MM.1S (cell line): ENCODE results near the gene BORCS8.

ENCODE experiments used
- DNase-seq: peaks from one replicate; pipeline ENCODE4 v3.0.0-alpha.2; 2015
- H2AFZ ChIP-seq: fragments of 300-600 bp; sonication (generic); 2 replicates; pipeline ENCODE4 v1.6.0; 2016; ENCODE audit warnings: antibody characterized with exemption, low read length
- H3F3A ChIP-seq: fragments of 300-600 bp; sonication (generic); 2 replicates; pipeline ENCODE4 v1.6.1; 2016; ENCODE audit warnings: mild to moderate bottlenecking, antibody characterized with exemption, low read length, moderate library complexity, mixed read lengths; ENCODE audit not compliant: insufficient read depth
- H3K27ac ChIP-seq: fragments of 300-600 bp; sonication (generic); 2 replicates; pipeline ENCODE4 v1.5.1; 2016; ENCODE audit warnings: mild to moderate bottlenecking, low read length
- H3K27me3 ChIP-seq: fragments of 300-600 bp; sonication (generic); replicated peaks from 2 replicates; pipeline ENCODE4 v1.6.0; 2016; ENCODE audit warnings: low read length; ENCODE audit not compliant: insufficient read depth
- H3K36me3 ChIP-seq: fragments of 300-600 bp; sonication (generic); replicated peaks from 2 replicates; pipeline ENCODE4 v1.6.1; 2016; ENCODE audit warnings: mild to moderate bottlenecking, low read length, mixed read lengths; ENCODE audit not compliant: insufficient read depth
- H3K4me1 ChIP-seq: fragments of 300-600 bp; sonication (generic); 2 replicates; pipeline ENCODE4 v1.6.1; 2016; ENCODE audit warnings: low read length, mixed read lengths
- H3K4me2 ChIP-seq: fragments of 300-600 bp; sonication (generic); 2 replicates; pipeline ENCODE4 v1.6.0; 2016; ENCODE audit warnings: low read depth, low read length
- H3K4me3 ChIP-seq: fragments of 300-600 bp; sonication (generic); 2 replicates; pipeline ENCODE4 v1.5.1; 2016; ENCODE audit warnings: low read length, mixed read lengths
- H3K79me2 ChIP-seq: fragments of 300-600 bp; sonication (generic); 2 replicates; pipeline ENCODE4 v1.6.1; 2016; ENCODE audit warnings: mixed run types, low read length, mixed read lengths
- H3K9ac ChIP-seq: fragments of 300-600 bp; sonication (generic); 2 replicates; pipeline ENCODE4 v1.6.1; 2016; ENCODE audit warnings: low read length, mixed read lengths
- H3K9me2 ChIP-seq: fragments of 300-600 bp; sonication (generic); replicated peaks from 2 replicates; pipeline ENCODE4 v1.6.1; 2016; ENCODE audit warnings: mild to moderate bottlenecking, low read length, mixed read lengths; ENCODE audit not compliant: insufficient read depth
- H3K9me3 ChIP-seq: fragments of 300-600 bp; sonication (generic); replicated peaks from 2 replicates; pipeline ENCODE4 v1.6.1; 2016; ENCODE audit warnings: mild to moderate bottlenecking, low read length, mixed read lengths; ENCODE audit not compliant: insufficient read depth
- H4K20me1 ChIP-seq: fragments of 300-600 bp; sonication (generic); 2 replicates; pipeline ENCODE4 v1.6.1; 2016; ENCODE audit warnings: mild to moderate bottlenecking, low read length, moderate library complexity, mixed read lengths; ENCODE audit not compliant: insufficient read depth
- CTCF ChIP-seq: fragments of 300-600 bp; sonication (generic); IDR thresholded peaks from 2 replicates; pipeline ENCODE4 v1.5.1; 2016; ENCODE audit warnings: antibody characterized with exemption, low read length, mixed read lengths
- EZH2 ChIP-seq: fragments of 300-600 bp; sonication (generic); optimal IDR thresholded peaks from 2 replicates; pipeline ENCODE3; 2017; ENCODE audit warnings: low read depth, mild to moderate bottlenecking, antibody characterized with exemption, low read length, mixed read lengths
- EZH2phosphoT487 ChIP-seq: fragments of 300-600 bp; sonication (generic); IDR thresholded peaks from 2 replicates; pipeline ENCODE4 v1.6.1; 2018; ENCODE audit warnings: antibody characterized with exemption, low read length

The BORCS8 gene

GRCh38 chr19:19142347-19142746, 49.6 kb downstream of the BORCS8 start:
- H3K27me3 ChIP-seq: no peaks in the 10 kb centered on the region
- H3K27ac ChIP-seq: no peak overlapping the region
- H3K4me1 ChIP-seq: peaks cover 3% of the 10 kb centered on the region
- H3K36me3 ChIP-seq: no peaks in the 10 kb centered on the region
- no peaks in the 10 kb centered on the region for H3K9me2 ChIP-seq
- H3K79me2 ChIP-seq: peaks cover 6% of the 10 kb centered on the region
- no peaks in the 10 kb centered on the region for H4K20me1 ChIP-seq
- H3K4me2 ChIP-seq: no peak overlapping the region
- no peak overlapping the region for H2AFZ ChIP-seq
- no peak overlapping the region for H3K4me3 ChIP-seq
- H3K9ac ChIP-seq: no peak overlapping the region
- H3K9me3 ChIP-seq: no peaks in the 10 kb centered on the region
- no peak for TF ChIP-seq EZH2phosphoT487
- TF ChIP-seq CTCF: no peak
- TF ChIP-seq EZH2: no peak
- no peaks in the 10 kb centered on the region for H3F3A ChIP-seq
- DNase-seq: no peak

GRCh38 chr19:19140476-19140875, 51.5 kb downstream of the BORCS8 start:
- H3F3A ChIP-seq: no peaks in the 10 kb centered on the region
- no peak overlapping the region for H3K4me3 ChIP-seq
- no peaks in the 10 kb centered on the region for H4K20me1 ChIP-seq
- no peak overlapping the region for H3K9ac ChIP-seq
- no peaks in the 10 kb centered on the region for H3K27me3 ChIP-seq
- H3K9me2 ChIP-seq: no peaks in the 10 kb centered on the region
- H3K79me2 ChIP-seq: peaks cover 11% of the 10 kb centered on the region
- no peak for TF ChIP-seq EZH2phosphoT487
- TF ChIP-seq EZH2: no peak
- no peak for TF ChIP-seq CTCF
- H2AFZ ChIP-seq: no peak overlapping the region
- no peak for DNase-seq
- H3K9me3 ChIP-seq: no peaks in the 10 kb centered on the region
- peaks cover 5% of the 10 kb centered on the region for H3K4me1 ChIP-seq
- H3K4me2 ChIP-seq: no peak overlapping the region
- H3K27ac ChIP-seq: no peak overlapping the region
- no peaks in the 10 kb centered on the region for H3K36me3 ChIP-seq

- Histone ChIP-seq H3K27me3 (no peaks in the 10 kb centered on the region), H2AFZ (no peak overlapping the region), H3K4me1 (peaks cover 5% of the 10 kb centered on the region), H3F3A (no peaks in the 10 kb centered on the region), H3K36me3 (no peaks in the 10 kb centered on the region), H3K9ac (no peak overlapping the region), H3K27ac (no peak overlapping the region), H3K4me3 (no peak overlapping the region), H3K9me2 (no peaks in the 10 kb centered on the region), H3K9me3 (no peaks in the 10 kb centered on the region), H4K20me1 (no peaks in the 10 kb centered on the region), H3K79me2 (peaks cover 11% of the 10 kb centered on the region), H3K4me2 (no peak overlapping the region)
- DNase-seq: no peak
- TF ChIP-seq CTCF: no peak
- TF ChIP-seq EZH2: no peak
- no peak for TF ChIP-seq EZH2phosphoT487
These were observed 52.1 kb downstream of the BORCS8 start for GRCh38 chr19:19139876-19140229.
